ENCODE measurements around the gene CCDC141.

The CCDC141 gene

GRCh38 chr2:178924817-178925216 is 125.1 kb downstream of the CCDC141 start (continued):
- no peak for TF ChIP-seq POU6F1 (CRISPR knock-in tag; IDR thresholded peaks at IDR 0.05; ENCODE audit: borderline replicate concordance, low read depth)

GRCh38 chr2:178923546-178923945 is 126.4 kb downstream of the CCDC141 start:
- ATAC-seq = no peak
- no peak for TF ChIP-seq TSHZ2 (CRISPR knock-in tag; IDR thresholded peaks at IDR 0.05)
- TF ChIP-seq SNAI2 (CRISPR knock-in tag; IDR thresholded peaks at IDR 0.05) = no peak
- no peak for TF ChIP-seq GLIS3 (CRISPR knock-in tag; IDR thresholded peaks at IDR 0.05)
- no peak for TF ChIP-seq TOX (CRISPR knock-in tag; IDR thresholded peaks at IDR 0.05; ENCODE audit: borderline replicate concordance)
- TF ChIP-seq POU6F1 (CRISPR knock-in tag; IDR thresholded peaks at IDR 0.05; ENCODE audit: borderline replicate concordance, low read depth) = no peak
- TF ChIP-seq TCF4 (CRISPR knock-in tag; IDR thresholded peaks at IDR 0.05; ENCODE audit: borderline replicate concordance) = no peak

GRCh38 chr2:178920916-178921513 is 128.9 kb downstream of the CCDC141 start:
- ATAC-seq = no peak
- no peak for TF ChIP-seq ZNF8 (CRISPR knock-in tag; IDR thresholded peaks at IDR 0.05)
- no peak for TF ChIP-seq ZNF565 (CRISPR knock-in tag; conservative IDR thresholded peaks at IDR 0.05; ENCODE audit: low read depth)
- TF ChIP-seq RARB (CRISPR knock-in tag; IDR thresholded peaks at IDR 0.05) = no peak
- TF ChIP-seq SNAI2 (CRISPR knock-in tag; IDR thresholded peaks at IDR 0.05) = no peak
- no peak for TF ChIP-seq TSHZ2 (CRISPR knock-in tag; IDR thresholded peaks at IDR 0.05)
- TF ChIP-seq CREB5 (CRISPR knock-in tag; IDR thresholded peaks at IDR 0.05; ENCODE audit: low read depth) = no peak
- no peak for TF ChIP-seq TOX (CRISPR knock-in tag; IDR thresholded peaks at IDR 0.05; ENCODE audit: borderline replicate concordance)
- no peak for TF ChIP-seq ZC3H10 (CRISPR knock-in tag; IDR thresholded peaks at IDR 0.05)
- no peak for TF ChIP-seq GLIS3 (CRISPR knock-in tag; IDR thresholded peaks at IDR 0.05)
- no peak for TF ChIP-seq ISL1 (CRISPR knock-in tag; IDR thresholded peaks at IDR 0.05)
- TF ChIP-seq CSDC2 (CRISPR knock-in tag; IDR thresholded peaks at IDR 0.05) = no peak
- TF ChIP-seq ZNF70 (CRISPR knock-in tag; IDR thresholded peaks at IDR 0.05) = no peak
- TF ChIP-seq BACH2 (CRISPR knock-in tag; IDR thresholded peaks at IDR 0.05; ENCODE audit: borderline replicate concordance) = no peak
- no peak for TF ChIP-seq POU6F1 (CRISPR knock-in tag; IDR thresholded peaks at IDR 0.05; ENCODE audit: borderline replicate concordance, low read depth)
- no peak for TF ChIP-seq ZFP3 (CRISPR knock-in tag; IDR thresholded peaks at IDR 0.05)
- no peak for TF ChIP-seq ZFP30 (CRISPR knock-in tag; IDR thresholded peaks at IDR 0.05)
- TF ChIP-seq ESRRG (CRISPR knock-in tag; IDR thresholded peaks at IDR 0.05) = no peak
- no peak for TF ChIP-seq ARNTL (CRISPR knock-in tag; IDR thresholded peaks at IDR 0.05; ENCODE audit: borderline replicate concordance, low read depth)
